Karpas-422 (cell line): ENCODE results near the gene OR5H15. TPM values are rescaled to one million over a fixed set of nuclear protein-coding genes. Genes with fewer than 3 reads are reported as not detected.
"Not testable (repeated sequence)": the region's sequence is repeated elsewhere in the genome, so short reads cannot be mapped to it uniquely, and the experiment has no call there.

Experiments
- DNase-seq: peaks from one replicate; pipeline ENCODE4 v3.0.0-alpha.2; 2015
- H2AFZ ChIP-seq: fragments of 200-600 bp; sonication (generic); 2 replicates; pipeline ENCODE4 v1.6.1; 2014; ENCODE audit warnings: antibody characterized with exemption, low read length, mixed read lengths
- H3K27ac ChIP-seq: fragments of 200-600 bp; sonication (generic); 2 replicates; pipeline ENCODE4 v1.5.1; 2014; ENCODE audit warnings: mild to moderate bottlenecking, low read length, moderate library complexity
- H3K27me3 ChIP-seq: fragments of 200-600 bp; sonication (generic); 2 replicates; pipeline ENCODE4 v1.6.1; 2014; ENCODE audit warnings: low read length, mixed read lengths
- H3K36me3 ChIP-seq: fragments of 200-600 bp; sonication (generic); 2 replicates; pipeline ENCODE4 v1.6.1; 2014; ENCODE audit warnings: low read length, mixed read lengths; ENCODE audit not compliant: insufficient read depth
- H3K4me1 ChIP-seq: fragments of 200-600 bp; sonication (generic); 2 replicates; pipeline ENCODE4 v1.6.1; 2014; ENCODE audit warnings: mild to moderate bottlenecking, low read length, mixed read lengths
- H3K4me2 ChIP-seq: fragments of 200-600 bp; sonication (generic); 2 replicates; pipeline ENCODE4 v1.6.1; 2014; ENCODE audit warnings: low read length, low read depth, mild to moderate bottlenecking; ENCODE audit not compliant: poor library complexity, severe bottlenecking
- H3K4me3 ChIP-seq: fragments of 200-600 bp; sonication (generic); 2 replicates; pipeline ENCODE4 v1.5.1; 2014; ENCODE audit warnings: mild to moderate bottlenecking, antibody characterized with exemption, low read length, mixed read lengths
- H3K79me2 ChIP-seq: fragments of 200-600 bp; sonication (generic); 2 replicates; pipeline ENCODE4 v1.6.1; 2014; ENCODE audit warnings: mild to moderate bottlenecking, low read length, mixed read lengths
- H3K9ac ChIP-seq: fragments of 200-600 bp; sonication (generic); 2 replicates; pipeline ENCODE4 v1.6.0; 2014; ENCODE audit warnings: low read length
- H3K9me2 ChIP-seq: fragments of 200-600 bp; sonication (generic), shearing (Covaris generic); replicated peaks from 2 replicates; pipeline ENCODE4 v1.6.0; 2014; ENCODE audit warnings: mild to moderate bottlenecking, low read length, moderate library complexity; ENCODE audit not compliant: insufficient read depth
- H3K9me3 ChIP-seq: fragments of 300-700, 200-600 bp; sonication (generic); 2 replicates; pipeline ENCODE4 v1.6.1; 2014; ENCODE audit warnings: low read length, mixed read lengths
- H4K20me1 ChIP-seq: fragments of 200-600 bp; sonication (generic); 2 replicates; pipeline ENCODE4 v1.6.1; 2014; ENCODE audit warnings: mild to moderate bottlenecking, antibody characterized with exemption, low read length, low read depth; ENCODE audit not compliant: insufficient read depth
- total RNA-seq: library from RNA; depleted of rRNA; stranded (reverse); fragments of >200 nt; shearing (Covaris generic); gene quantifications from 2 replicates; pipeline ENCODE4 v1.2.3, GENCODE V29; 2014; ENCODE audit warnings: low replicate concordance

Gene OR5H15
- total RNA-seq, 1 experiment from 2014 or later, result not detected

- Histone ChIP-seq H3K36me3 (no peaks in the 10 kb centered on the region), H3K9ac (no peak overlapping the region), H3K27ac (no peak overlapping the region), H3K9me3 (no peaks in the 10 kb centered on the region), H3K79me2 (no peaks in the 10 kb centered on the region), H3K9me2 (no peaks in the 10 kb centered on the region), H2AFZ (no peak overlapping the region), H3K4me2 (no peak overlapping the region), H3K4me3 (no peak overlapping the region), H3K4me1 (no peaks in the 10 kb centered on the region), H3K27me3 (no peaks in the 10 kb centered on the region), H4K20me1 (no peaks in the 10 kb centered on the region)
- no peak for DNase-seq
Observed at GRCh38 chr3:98151241-98151640, 15.3 kb upstream of the OR5H15 start.

GRCh38 chr3:98171071-98171470 lies 4.6 kb downstream of the OR5H15 start:
- Histone ChIP-seq H3K9me3 (no peaks in the 10 kb centered on the region), H3K27me3 (no peaks in the 10 kb centered on the region), H2AFZ (no peak overlapping the region), H3K4me2 (no peak overlapping the region), H4K20me1 (no peaks in the 10 kb centered on the region), H3K4me3 (no peak overlapping the region), H3K9ac (no peak overlapping the region), H3K4me1 (no peaks in the 10 kb centered on the region), H3K79me2 (no peaks in the 10 kb centered on the region), H3K9me2 (no peaks in the 10 kb centered on the region), H3K36me3 (no peaks in the 10 kb centered on the region), H3K27ac (no peak overlapping the region)
- DNase-seq, result no peak

- H3K4me3 ChIP-seq, result no peak overlapping the region
- no peaks in the 10 kb centered on the region for H3K79me2 ChIP-seq
- H3K9me2 ChIP-seq, result no peaks in the 10 kb centered on the region
- no peak overlapping the region for H3K27ac ChIP-seq
- DNase-seq, result peak; percentile 42
- H3K36me3 ChIP-seq, result no peaks in the 10 kb centered on the region
- no peaks in the 10 kb centered on the region for H4K20me1 ChIP-seq
- H3K9me3 ChIP-seq, result no peaks in the 10 kb centered on the region
- no peak overlapping the region for H3K4me2 ChIP-seq
- H3K27me3 ChIP-seq, result no peaks in the 10 kb centered on the region
- no peaks in the 10 kb centered on the region for H3K4me1 ChIP-seq
- H3K9ac ChIP-seq, result no peak overlapping the region
- no peak overlapping the region for H2AFZ ChIP-seq
Observed at GRCh38 chr3:98172621-98173020, 6.1 kb downstream of the OR5H15 start.

DNA sequence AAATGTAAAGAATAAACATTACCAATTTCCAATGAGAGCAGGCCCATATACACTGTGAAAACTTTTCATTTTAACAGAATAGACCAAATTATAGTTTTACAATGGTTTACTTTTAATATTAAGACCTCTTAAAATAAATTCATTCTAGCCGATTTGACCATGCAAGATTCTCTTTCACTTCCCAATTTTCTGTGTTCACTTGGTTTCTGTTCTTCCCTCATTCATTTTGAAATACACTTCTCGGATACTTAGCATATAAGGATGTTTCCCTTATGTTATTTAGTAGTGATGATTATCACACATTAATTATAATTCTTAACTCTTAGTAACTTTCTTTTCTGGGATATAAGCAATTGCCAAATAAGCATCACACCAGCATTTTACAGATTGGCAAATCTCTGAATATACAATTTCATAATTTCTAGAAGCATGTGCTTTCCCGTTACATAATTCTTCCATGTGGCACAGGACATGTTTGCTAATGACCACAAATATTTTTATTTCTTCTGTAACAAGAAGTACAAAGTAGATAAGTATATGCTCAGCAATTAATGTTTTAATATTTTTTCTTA lies 13.9 kb downstream of the OR5H15 start:
- H4K20me1 ChIP-seq, result no peaks in the 10 kb centered on the region
- no peaks in the 10 kb centered on the region for H3K9me2 ChIP-seq
- H3K27ac ChIP-seq, result no peak overlapping the region
- no peak overlapping the region for H3K9ac ChIP-seq
- H3K27me3 ChIP-seq, result no peaks in the 10 kb centered on the region
- H3K4me3 ChIP-seq, result no peak overlapping the region
- no peaks in the 10 kb centered on the region for H3K9me3 ChIP-seq
- no peaks in the 10 kb centered on the region for H3K4me1 ChIP-seq
- no peak overlapping the region for H2AFZ ChIP-seq
- no peak for DNase-seq
- no peak overlapping the region for H3K4me2 ChIP-seq
- H3K36me3 ChIP-seq, result no peaks in the 10 kb centered on the region
- no peaks in the 10 kb centered on the region for H3K79me2 ChIP-seq

- no peak overlapping the region for H2AFZ ChIP-seq
- no peaks in the 10 kb centered on the region for H3K36me3 ChIP-seq
- no peaks in the 10 kb centered on the region for H3K4me1 ChIP-seq
- no peaks in the 10 kb centered on the region for H3K9me3 ChIP-seq
- H3K27me3 ChIP-seq, result no peaks in the 10 kb centered on the region
- no peak overlapping the region for H3K27ac ChIP-seq
- no peaks in the 10 kb centered on the region for H3K79me2 ChIP-seq
- no peaks in the 10 kb centered on the region for H3K9me2 ChIP-seq
- no peak overlapping the region for H3K9ac ChIP-seq
- no peak overlapping the region for H3K4me3 ChIP-seq
- no peak overlapping the region for H3K4me2 ChIP-seq
- H4K20me1 ChIP-seq, result no peaks in the 10 kb centered on the region
- DNase-seq, result no peak
Observed at GRCh38 chr3:98182196-98182595, 15.7 kb downstream of the OR5H15 start.

GRCh38 chr3:98185180-98185579 lies 18.7 kb downstream of the OR5H15 start:
- no peaks in the 10 kb centered on the region for H3K79me2 ChIP-seq
- no peak overlapping the region for H3K4me3 ChIP-seq
- no peak overlapping the region for H3K27ac ChIP-seq
- H3K9me3 ChIP-seq, result no peaks in the 10 kb centered on the region
- DNase-seq, result no peak
- no peaks in the 10 kb centered on the region for H4K20me1 ChIP-seq
- no peak overlapping the region for H2AFZ ChIP-seq
- no peak overlapping the region for H3K9ac ChIP-seq
- no peaks in the 10 kb centered on the region for H3K9me2 ChIP-seq
- no peak overlapping the region for H3K4me2 ChIP-seq
- no peaks in the 10 kb centered on the region for H3K27me3 ChIP-seq
- H3K4me1 ChIP-seq, result no peaks in the 10 kb centered on the region
- H3K36me3 ChIP-seq, result no peaks in the 10 kb centered on the region

GRCh38 chr3:98188545-98188944 lies 22.0 kb downstream of the OR5H15 start:
- H2AFZ ChIP-seq, result peak overlapping the region; percentile 69
- no peaks in the 10 kb centered on the region for H3K27me3 ChIP-seq
- H3K79me2 ChIP-seq, result no peaks in the 10 kb centered on the region
- no peaks in the 10 kb centered on the region for H3K36me3 ChIP-seq
- no peak overlapping the region for H3K27ac ChIP-seq
- peak; percentile 79 for DNase-seq
- H3K9ac ChIP-seq, result no peak overlapping the region
- no peak overlapping the region for H3K4me2 ChIP-seq
- no peak overlapping the region for H3K4me3 ChIP-seq
- no peaks in the 10 kb centered on the region for H4K20me1 ChIP-seq
- no peaks in the 10 kb centered on the region for H3K9me3 ChIP-seq
- no peaks in the 10 kb centered on the region for H3K4me1 ChIP-seq
- H3K9me2 ChIP-seq, result no peaks in the 10 kb centered on the region

DNA sequence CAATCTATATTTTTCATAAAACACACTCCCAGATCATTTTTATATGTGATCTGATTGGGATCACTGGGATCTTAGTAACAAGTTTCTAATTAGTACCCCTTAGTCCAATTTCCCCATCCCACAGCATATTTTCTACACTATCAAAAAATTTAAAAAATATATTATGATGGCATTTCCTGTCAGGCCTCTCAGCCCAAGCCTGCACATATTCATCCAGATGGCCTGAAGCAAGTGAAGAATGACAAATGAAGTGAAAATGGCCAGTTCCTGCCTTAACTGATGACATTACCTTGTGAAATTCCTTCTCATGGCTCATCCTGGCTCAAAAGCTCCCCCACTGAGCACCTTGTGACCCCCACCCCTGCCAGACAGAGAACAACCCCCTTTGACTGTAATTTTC lies 24.4 kb downstream of the OR5H15 start:
- H3K4me1 ChIP-seq, DNase-seq, H3K4me3 ChIP-seq, H3K4me2 ChIP-seq, H3K36me3 ChIP-seq, H3K9me3 ChIP-seq, H3K79me2 ChIP-seq, H3K27me3 ChIP-seq, H2AFZ ChIP-seq, H3K27ac ChIP-seq, H3K9me2 ChIP-seq, H3K9ac ChIP-seq, H4K20me1 ChIP-seq: not testable (repeated sequence)

DNA sequence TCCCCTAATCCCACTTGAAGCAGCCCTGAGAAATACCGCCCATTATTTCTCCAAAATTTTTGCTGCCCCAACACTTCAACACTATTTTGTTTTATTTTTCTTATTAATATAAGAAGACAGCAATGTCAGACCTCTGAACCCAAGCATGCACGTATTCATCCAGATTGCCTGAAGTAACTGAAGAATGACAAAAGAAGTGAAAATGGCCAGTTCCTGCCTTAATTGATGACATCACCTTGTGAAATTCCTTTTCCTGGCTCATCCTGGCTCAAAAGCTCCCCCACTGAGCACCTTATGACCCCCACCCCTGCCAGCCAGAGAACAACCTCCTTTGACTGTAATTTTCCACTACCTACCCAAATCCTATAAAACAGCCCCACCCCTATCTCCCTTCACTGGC lies 29.8 kb downstream of the OR5H15 start:
- not testable (repeated sequence) for H3K27me3 ChIP-seq

More for the DNA sequence above, 29.8 kb downstream of the OR5H15 start:
- H3K9me3 ChIP-seq, H3K27ac ChIP-seq, H2AFZ ChIP-seq, H3K79me2 ChIP-seq, H3K36me3 ChIP-seq, H3K9me2 ChIP-seq, H3K4me1 ChIP-seq, H3K4me2 ChIP-seq, H3K9ac ChIP-seq, H4K20me1 ChIP-seq, DNase-seq, H3K4me3 ChIP-seq: not testable (repeated sequence)
